GM23248 (cell line): ENCODE measurements around the gene MSH3.

ENCODE experiments used
- EZH2 ChIP-seq: fragments of 200-600 bp; sonication (generic); IDR thresholded peaks from 2 replicates; pipeline ENCODE4 v1.6.1; 2018; ENCODE audit warnings: antibody characterized with exemption, mild to moderate bottlenecking; ENCODE audit not compliant: insufficient read depth, poor library complexity, severe bottlenecking
- EZH2phosphoT487 ChIP-seq: fragments of 200-600 bp; sonication (generic); IDR thresholded peaks from 2 replicates; pipeline ENCODE4 v1.6.1; 2018; ENCODE audit warnings: antibody characterized with exemption, moderate library complexity, mild to moderate bottlenecking, low read depth; ENCODE audit not compliant: insufficient read depth

- TF ChIP-seq EZH2phosphoT487 (no peak), EZH2 (no peak)
Observed at GRCh38 chr5:80797428-80798024, 143.1 kb downstream of the MSH3 start.
